DND-41 (cell line): ENCODE results near the gene PSMA5.

Experiments used
- CTCF ChIP-seq: IDR thresholded peaks from 2 replicates; pipeline ENCODE4 v1.5.1; 2012; ENCODE audit warnings: borderline replicate concordance, low read length, moderate library complexity, mild to moderate bottlenecking; ENCODE audit not compliant: poor library complexity, severe bottlenecking; ENCODE audit errors: extremely low read depth
- EZH2 ChIP-seq: IDR thresholded peaks from 3 replicates; pipeline ENCODE4 v1.6.1; 2012; ENCODE audit warnings: borderline replicate concordance, low read depth, mild to moderate bottlenecking, moderate library complexity, low read length, inconsistent platforms; ENCODE audit not compliant: severe bottlenecking

- TF ChIP-seq CTCF, result no peak
- no peak for TF ChIP-seq EZH2
Measured at GRCh38 chr1:109356505-109356904, 69.7 kb downstream of the PSMA5 start.
